ENCODE results near the gene CTAG2. TPM values are rescaled to one million over a fixed set of nuclear protein-coding genes. Genes with fewer than 3 reads are reported as not detected.
"Not testable (repeated sequence)": the region's sequence is repeated elsewhere in the genome, so short reads cannot be mapped to it uniquely, and the experiment has no call there.

CTAG2 gene
- total RNA-seq, 4 donors from 2014 or later, result not detected

DNA sequence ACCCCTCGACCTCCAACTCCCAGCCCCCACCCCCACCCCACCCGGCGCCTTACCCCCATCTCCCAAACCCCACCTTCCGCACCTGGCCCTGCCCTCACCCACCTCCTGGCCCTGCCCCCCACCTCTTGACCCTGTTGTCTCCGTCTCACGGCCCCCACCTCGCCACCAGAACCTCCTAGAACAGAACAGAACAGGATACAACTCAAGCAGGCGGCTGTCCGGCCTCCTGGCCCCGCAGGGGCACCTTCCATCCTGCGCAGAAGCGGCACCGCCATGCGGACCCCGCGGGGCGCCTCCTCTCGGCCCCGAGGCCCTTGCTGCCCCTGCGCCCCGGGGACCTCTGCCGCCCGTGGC lies 354 bp downstream of the CTAG2 start:
- no peak overlapping the region for H3K27ac ChIP-seq
- no peaks in the 10 kb centered on the region for H3K4me1 ChIP-seq
- H3K36me3 ChIP-seq, result no peaks in the 10 kb centered on the region
- intact Hi-C loops (cut with DNase I; ENCODE audit: low total_unique reads), result no loop called here
- no peaks in the 10 kb centered on the region for H3K27me3 ChIP-seq
- TF ChIP-seq POLR2A (IDR thresholded peaks at IDR 0.05) (no peak), CTCF (IDR thresholded peaks at IDR 0.05) (no peak)
- H3K4me3 ChIP-seq, result no peak overlapping the region
- no peaks in the 10 kb centered on the region for H3K9me3 ChIP-seq
- no peak for DNase-seq

GRCh38 chrX:154652311-154653047 lies 900 bp downstream of the CTAG2 start:
- Histone ChIP-seq H3K4me3 (no peak overlapping the region), H3K4me1 (no peaks in the 10 kb centered on the region), H3K9me3 (no peaks in the 10 kb centered on the region), H3K36me3 (no peaks in the 10 kb centered on the region), H3K27me3 (no peaks in the 10 kb centered on the region), H3K27ac (no peak overlapping the region)
- intact Hi-C loops (cut with DNase I; ENCODE audit: low total_unique reads), result no loop called here
- TF ChIP-seq CTCF (IDR thresholded peaks at IDR 0.05) (no peak), POLR2A (IDR thresholded peaks at IDR 0.05) (no peak)
- no peak for DNase-seq

GRCh38 chrX:154650221-154650510 lies 3.2 kb downstream of the CTAG2 start:
- Histone ChIP-seq H3K27ac (no peak overlapping the region), H3K4me1 (no peaks in the 10 kb centered on the region), H3K27me3 (no peaks in the 10 kb centered on the region), H3K9me3 (no peaks in the 10 kb centered on the region), H3K36me3 (no peaks in the 10 kb centered on the region), H3K4me3 (no peak overlapping the region)
- TF ChIP-seq POLR2A (IDR thresholded peaks at IDR 0.05), result no peak
- no peak for TF ChIP-seq CTCF (IDR thresholded peaks at IDR 0.05)
- no peak for DNase-seq
- intact Hi-C loops (cut with DNase I; ENCODE audit: low total_unique reads), result no loop called here

- H3K4me3 ChIP-seq, result no peak overlapping the region
- H3K36me3 ChIP-seq, result no peaks in the 10 kb centered on the region
- no peaks in the 10 kb centered on the region for H3K27me3 ChIP-seq
- intact Hi-C loops (cut with DNase I; ENCODE audit: low total_unique reads), result no loop called here
- DNase-seq, result no peak
- TF ChIP-seq CTCF (IDR thresholded peaks at IDR 0.05), result no peak
- no peak for TF ChIP-seq POLR2A (IDR thresholded peaks at IDR 0.05)
- H3K9me3 ChIP-seq, result no peaks in the 10 kb centered on the region
- no peak overlapping the region for H3K27ac ChIP-seq
- H3K4me1 ChIP-seq, result no peaks in the 10 kb centered on the region
Observed at GRCh38 chrX:154649503-154650220, 3.7 kb downstream of the CTAG2 start.

- no peak for DNase-seq
- H3K36me3 ChIP-seq, result no peaks in the 10 kb centered on the region
- TF ChIP-seq POLR2A (IDR thresholded peaks at IDR 0.05) (no peak), CTCF (IDR thresholded peaks at IDR 0.05) (no peak)
Observed at GRCh38 chrX:154648931-154649330, 4.4 kb downstream of the CTAG2 start.

GRCh38 chrX:154645745-154646378 lies 7.5 kb downstream of the CTAG2 start:
- H3K4me3 ChIP-seq; H3K9me3 ChIP-seq; intact Hi-C loops (cut with DNase I; ENCODE audit: low total_unique reads); H3K27ac ChIP-seq; DNase-seq; H3K36me3 ChIP-seq; H3K4me1 ChIP-seq; H3K27me3 ChIP-seq: not testable (repeated sequence)

More at GRCh38 chrX:154648931-154649330, 4.4 kb downstream of the CTAG2 start:
- intact Hi-C loops (cut with DNase I; ENCODE audit: low total_unique reads), result no loop called here
- Histone ChIP-seq H3K9me3 (no peaks in the 10 kb centered on the region), H3K27me3 (no peaks in the 10 kb centered on the region), H3K4me3 (no peak overlapping the region), H3K27ac (no peak overlapping the region), H3K4me1 (no peaks in the 10 kb centered on the region)

- H3K4me1 ChIP-seq; H3K27ac ChIP-seq; H3K27me3 ChIP-seq; H3K9me3 ChIP-seq; intact Hi-C loops (cut with DNase I; ENCODE audit: low total_unique reads); H3K4me3 ChIP-seq; H3K36me3 ChIP-seq; DNase-seq: not testable (repeated sequence)
Observed at GRCh38 chrX:154643708-154644107, 9.7 kb downstream of the CTAG2 start.

DNA sequence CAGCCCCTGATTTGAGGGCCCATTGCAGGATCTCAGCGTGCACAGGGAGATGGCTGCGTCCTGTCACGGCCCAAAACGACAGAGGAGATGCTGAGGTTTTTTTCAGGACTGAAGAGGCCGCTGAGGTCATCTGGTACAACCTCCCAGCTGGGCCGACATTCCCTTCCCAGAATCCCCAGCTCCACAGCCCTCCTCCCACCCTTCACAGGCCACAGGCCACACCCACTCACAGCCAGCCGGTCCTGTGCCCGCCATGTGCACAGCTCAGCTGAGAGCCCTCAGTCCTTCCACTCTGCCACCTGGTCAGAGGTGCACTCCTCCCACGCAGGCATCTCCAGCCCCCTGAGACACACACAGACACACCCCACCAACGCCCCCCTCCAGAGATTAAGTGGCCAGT lies 11.6 kb downstream of the CTAG2 start:
- H3K27me3 ChIP-seq; H3K9me3 ChIP-seq; H3K4me1 ChIP-seq; H3K4me3 ChIP-seq; DNase-seq; intact Hi-C loops (cut with DNase I; ENCODE audit: low total_unique reads); H3K36me3 ChIP-seq; H3K27ac ChIP-seq: not testable (repeated sequence)
